K562 (cell line): Measurements from ENCODE around the gene POTEI.
"Not testable (repeated sequence)": the region's sequence is repeated elsewhere in the genome, so short reads cannot be mapped to it uniquely, and the experiment has no call there.

Experiments
- ATF2 ChIP-seq: sonication (generic); formaldehyde crosslinking; IDR thresholded peaks from 2 replicates; pipeline ENCODE4 v1.8.1; 2022; ENCODE audit warnings: missing genetic modification reagents
- BRD9 ChIP-seq: fragments of 450-650 bp; IDR thresholded peaks from 2 replicates; pipeline ENCODE4 v1.6.1; 2018; ENCODE audit warnings: low read depth; ENCODE audit not compliant: partially characterized antibody
- CTCF ChIP-seq, 3 experiments: IDR thresholded peaks in 2 of 3; conservative IDR thresholded peaks in 1 of 3; 2 replicates each; pipeline ENCODE4 v1.5.1; 2011 to 2012; ENCODE audit warnings: low read length in 3 of 3, mild to moderate bottlenecking in 3 of 3, control low read depth in 2 of 3, improper control_type of control experiment in 1 of 3, inconsistent platforms in 1 of 3, low read depth in 1 of 3, mixed read lengths in 1 of 3, moderate library complexity in 1 of 3; ENCODE audit not compliant: insufficient read depth in 2 of 3
- FIP1L1 ChIP-seq: fragments of 200-400 bp; formaldehyde crosslinking; IDR thresholded peaks from 2 replicates; pipeline ENCODE4 v1.6.1; 2018; ENCODE audit warnings: mild to moderate bottlenecking, low read depth, low read length; ENCODE audit not compliant: poor library complexity, severe bottlenecking
- FOXA1 ChIP-seq: fragments of 450-650 bp; IDR thresholded peaks from 2 replicates; pipeline ENCODE4 v1.6.1; 2016; ENCODE audit warnings: mild to moderate bottlenecking, borderline replicate concordance
- HIVEP1 ChIP-seq: fragments of 250-450 bp; sonication (Bioruptor Pico); IDR thresholded peaks from 2 replicates; pipeline ENCODE4 v1.4.0; 2020; ENCODE audit warnings: mild to moderate bottlenecking
- HLTF ChIP-seq: fragments of 450-650 bp; IDR thresholded peaks from 2 replicates; pipeline ENCODE4 v1.6.1; 2016
- NFYB ChIP-seq: IDR thresholded peaks from 2 replicates; pipeline ENCODE4 v1.6.1; 2011; ENCODE audit warnings: mild to moderate bottlenecking, moderate library complexity; ENCODE audit not compliant: insufficient read length; ENCODE audit errors: extremely low read depth
- POLR2A ChIP-seq: fragments of 450-650 bp; conservative IDR thresholded peaks from 2 replicates; pipeline ENCODE4 v1.6.1; 2016
- SOX6 ChIP-seq: fragments of 450-650 bp; IDR thresholded peaks from 2 replicates; pipeline ENCODE4 v1.6.1; 2014; ENCODE audit warnings: mild to moderate bottlenecking
- ZBTB33 ChIP-seq: sonication (generic); formaldehyde crosslinking; IDR thresholded peaks from 2 replicates; pipeline ENCODE4 v1.8.1; 2023; ENCODE audit warnings: mild to moderate bottlenecking, missing genetic modification reagents
- ZNF57 ChIP-seq: fragments of 450-650 bp; formaldehyde crosslinking; IDR thresholded peaks from 2 replicates; pipeline ENCODE4 v1.4.0; 2020; ENCODE audit warnings: mild to moderate bottlenecking, moderate library complexity

GRCh38 chr2:130509228-130509627 is at the start of gene POTEI:
- TF ChIP-seq BRD9; FOXA1; SOX6; FIP1L1; HIVEP1 (CRISPR knock-in tag); POLR2A; ATF2 (CRISPR knock-in tag); NFYB; ZBTB33 (CRISPR knock-in tag); CTCF (IDR thresholded peaks at IDR 0.05 in 2 of 3, conservative IDR thresholded peaks at IDR 0.05 in 1 of 3; ENCODE audit: insufficient read depth in 2 of 3, low read depth in 1 of 3, low read length in 3 of 3); ZNF57 (CRISPR knock-in tag); HLTF: not testable (repeated sequence)
